ENCODE data around the gene ARSK. TPM values are rescaled to one million over a fixed set of nuclear protein-coding genes. Genes with fewer than 3 reads are reported as not detected.

The ARSK gene
- total RNA-seq, 1 experiment from 2014 or later, result 13.7 TPM

GRCh38 chr5:95519681-95520080, 35.2 kb upstream of the ARSK start:
- no peaks in the 10 kb centered on the region for H3K4me1 ChIP-seq (ENCODE audit: control insufficient read depth, insufficient read depth, low read length)
- DNase-seq (ENCODE audit: low read depth, low spot score), result no peak
- no peaks in the 10 kb centered on the region for H3K27me3 ChIP-seq (ENCODE audit: control insufficient read depth, insufficient read depth, low read length)
- BruUV-seq (replicated peaks), result no TSS peak
- TF ChIP-seq REST (IDR thresholded peaks at IDR 0.05; ENCODE audit: insufficient read depth in 1 of 2, low read depth in 2 of 2, low read length in 1 of 2) (no peak), SIN3A (IDR thresholded peaks at IDR 0.05; ENCODE audit: borderline replicate concordance, insufficient read depth, low read depth, low read length) (no peak)
- POLR2A ChIA-PET, result no interaction called here
- intact Hi-C loops (cut with micrococcal nuclease; ENCODE audit: unreplicated experiment) (no loop called here), in situ Hi-C loops (cut with HindIII; ENCODE audit: low pct_unique_long_range_greater_than_20kb, low sequenced_read_pairs) (no loop called here)
- no peak overlapping the region for H3K4me3 ChIP-seq (ENCODE audit: low read depth in 2 of 2, low read length in 2 of 2)
- no peak overlapping the region for H3K27ac ChIP-seq (ENCODE audit: low read length)
- ATAC-seq, result no peak
- H3K9me3 ChIP-seq (ENCODE audit: control insufficient read depth, insufficient read depth, low read depth, low read length), result no peaks in the 10 kb centered on the region
- peaks cover 34% of the 10 kb centered on the region for H3K36me3 ChIP-seq (ENCODE audit: control insufficient read depth, insufficient read depth, low read length)
- CTCF ChIA-PET, result no interaction called here

GRCh38 chr5:95520206-95520605, 34.7 kb upstream of the ARSK start:
- Histone ChIP-seq H3K9me3 (ENCODE audit: control insufficient read depth, insufficient read depth, low read depth, low read length) (no peaks in the 10 kb centered on the region), H3K4me3 (ENCODE audit: low read depth in 2 of 2, low read length in 2 of 2) (no peak overlapping the region), H3K27me3 (ENCODE audit: control insufficient read depth, insufficient read depth, low read length) (no peaks in the 10 kb centered on the region), H3K27ac (ENCODE audit: low read length) (no peak overlapping the region), H3K36me3 (ENCODE audit: control insufficient read depth, insufficient read depth, low read length) (peaks cover 30% of the 10 kb centered on the region), H3K4me1 (ENCODE audit: control insufficient read depth, insufficient read depth, low read length) (no peaks in the 10 kb centered on the region)
- CTCF ChIA-PET, result no interaction called here
- BruUV-seq (replicated peaks), result no TSS peak
- in situ Hi-C loops (cut with HindIII; ENCODE audit: low pct_unique_long_range_greater_than_20kb, low sequenced_read_pairs), result no loop called here
- DNase-seq (ENCODE audit: low read depth, low spot score) (no peak), ATAC-seq (no peak)
- TF ChIP-seq SIN3A (IDR thresholded peaks at IDR 0.05; ENCODE audit: borderline replicate concordance, insufficient read depth, low read depth, low read length), result no peak
- POLR2A ChIA-PET, result no interaction called here
- intact Hi-C loops (cut with micrococcal nuclease; ENCODE audit: unreplicated experiment), result no loop called here

GRCh38 chr5:95524423-95524822, 30.5 kb upstream of the ARSK start:
- intact Hi-C loops (cut with micrococcal nuclease; ENCODE audit: unreplicated experiment), result no loop called here
- DNase-seq (ENCODE audit: low read depth, low spot score) (no peak), ATAC-seq (no peak)
- in situ Hi-C loops (cut with HindIII; ENCODE audit: low pct_unique_long_range_greater_than_20kb, low sequenced_read_pairs), result no loop called here
- ChIA-PET POLR2A (interaction anchor here (0.6 kb wide), 1 partner anchor 605 kb away, joined by 3 read pairs; no protein-coding TSS in a partner anchor), CTCF (no interaction called here)
- no peak overlapping the region for H3K4me3 ChIP-seq (ENCODE audit: low read depth in 2 of 2, low read length in 2 of 2)
- no peak overlapping the region for H3K27ac ChIP-seq (ENCODE audit: low read length)
- peaks cover 41% of the 10 kb centered on the region for H3K36me3 ChIP-seq (ENCODE audit: control insufficient read depth, insufficient read depth, low read length)
- no peaks in the 10 kb centered on the region for H3K9me3 ChIP-seq (ENCODE audit: control insufficient read depth, insufficient read depth, low read depth, low read length)
- no peaks in the 10 kb centered on the region for H3K4me1 ChIP-seq (ENCODE audit: control insufficient read depth, insufficient read depth, low read length)
- no peak for TF ChIP-seq CTCF (IDR thresholded peaks at IDR 0.05)
- no peak for TF ChIP-seq SIN3A (IDR thresholded peaks at IDR 0.05; ENCODE audit: borderline replicate concordance, insufficient read depth, low read depth, low read length)
- no peak for TF ChIP-seq TCF7L2 (IDR thresholded peaks at IDR 0.05; ENCODE audit: low read depth, low read length)
- no peak for TF ChIP-seq POLR2AphosphoS5 (IDR thresholded peaks at IDR 0.05; ENCODE audit: low read depth, low read length)
- no peak for TF ChIP-seq REST (IDR thresholded peaks at IDR 0.05; ENCODE audit: insufficient read depth in 1 of 2, low read depth in 2 of 2, low read length in 1 of 2)
- H3K27me3 ChIP-seq (ENCODE audit: control insufficient read depth, insufficient read depth, low read length), result no peaks in the 10 kb centered on the region
- no TSS peak for BruUV-seq (replicated peaks)

Measured in Panc1 (cell line).